HG02759 (cell line): ENCODE measurements around the gene ATP8A2.

ENCODE experiments used
- ATAC-seq: cut with Tn5 transposase; IDR thresholded peaks from one replicate; pipeline ENCODE4 v1.9.1; 2021; ENCODE audit warnings: mild to moderate bottlenecking, moderate library complexity; ENCODE audit not compliant: unreplicated experiment

Gene ATP8A2

GRCh38 chr13:25380741-25381324 is 9.1 kb downstream of the ATP8A2 start:
- no peak for ATAC-seq

- ATAC-seq: no peak
Measured at GRCh38 chr13:25384758-25385410, 13.1 kb downstream of the ATP8A2 start.

- ATAC-seq: no peak
Measured at GRCh38 chr13:25391932-25392331, 20.2 kb downstream of the ATP8A2 start.

GRCh38 chr13:25394402-25395060 is 22.8 kb downstream of the ATP8A2 start:
- no peak for ATAC-seq

GRCh38 chr13:25397763-25398162 is 26.0 kb downstream of the ATP8A2 start:
- ATAC-seq: no peak

GRCh38 chr13:25400925-25401324 is 29.2 kb downstream of the ATP8A2 start:
- no peak for ATAC-seq

- ATAC-seq: no peak
Measured at GRCh38 chr13:25401958-25402357, 30.2 kb downstream of the ATP8A2 start.

GRCh38 chr13:25406377-25406776 is 34.6 kb downstream of the ATP8A2 start:
- ATAC-seq: no peak

- no peak for ATAC-seq
Measured at GRCh38 chr13:25409938-25410337, 38.2 kb downstream of the ATP8A2 start.

- ATAC-seq: no peak
Measured at GRCh38 chr13:25415241-25415640, 43.5 kb downstream of the ATP8A2 start.

- ATAC-seq: no peak
Measured at GRCh38 chr13:25417535-25417934, 45.8 kb downstream of the ATP8A2 start.

- ATAC-seq: no peak
Measured at GRCh38 chr13:25420161-25420560, 48.4 kb downstream of the ATP8A2 start.

GRCh38 chr13:25421612-25422011 is 49.8 kb downstream of the ATP8A2 start:
- ATAC-seq: no peak

GRCh38 chr13:25422153-25422552 is 50.4 kb downstream of the ATP8A2 start:
- no peak for ATAC-seq

GRCh38 chr13:25423831-25424230 is 52.1 kb downstream of the ATP8A2 start:
- ATAC-seq: no peak

GRCh38 chr13:25429466-25429865 is 57.7 kb downstream of the ATP8A2 start:
- ATAC-seq: no peak

GRCh38 chr13:25432691-25433090 is 60.9 kb downstream of the ATP8A2 start:
- ATAC-seq: no peak

GRCh38 chr13:25440061-25440460 is 68.3 kb downstream of the ATP8A2 start:
- no peak for ATAC-seq

GRCh38 chr13:25446261-25446660 is 74.5 kb downstream of the ATP8A2 start:
- no peak for ATAC-seq

GRCh38 chr13:25447396-25447795 is 75.6 kb downstream of the ATP8A2 start:
- ATAC-seq: no peak

- no peak for ATAC-seq
Measured at GRCh38 chr13:25453850-25454365, 82.1 kb downstream of the ATP8A2 start.

- ATAC-seq: no peak
Measured at GRCh38 chr13:25455146-25455545, 83.4 kb downstream of the ATP8A2 start.
